GM18873 (cell line): Measurements from ENCODE around the gene MED13.

ENCODE experiments used
- ATAC-seq: cut with Tn5 transposase; IDR thresholded peaks from one replicate; pipeline ENCODE4 v1.9.1; 2021; ENCODE audit warnings: mild to moderate bottlenecking, moderate library complexity, moderate number of reproducible peaks; ENCODE audit not compliant: unreplicated experiment, low FRiP score

Gene MED13

GRCh38 chr17:62064791-62065563 lies at the start of gene MED13:
Gene MED13, minus strand, starts transcription at chr17:62065278. Its CDS starts 73 bp downstream, at chr17:62065205.
- ATAC-seq = no peak

GRCh38 chr17:62112229-62112628 lies 47.2 kb upstream of the MED13 start:
- no peak for ATAC-seq

DNA sequence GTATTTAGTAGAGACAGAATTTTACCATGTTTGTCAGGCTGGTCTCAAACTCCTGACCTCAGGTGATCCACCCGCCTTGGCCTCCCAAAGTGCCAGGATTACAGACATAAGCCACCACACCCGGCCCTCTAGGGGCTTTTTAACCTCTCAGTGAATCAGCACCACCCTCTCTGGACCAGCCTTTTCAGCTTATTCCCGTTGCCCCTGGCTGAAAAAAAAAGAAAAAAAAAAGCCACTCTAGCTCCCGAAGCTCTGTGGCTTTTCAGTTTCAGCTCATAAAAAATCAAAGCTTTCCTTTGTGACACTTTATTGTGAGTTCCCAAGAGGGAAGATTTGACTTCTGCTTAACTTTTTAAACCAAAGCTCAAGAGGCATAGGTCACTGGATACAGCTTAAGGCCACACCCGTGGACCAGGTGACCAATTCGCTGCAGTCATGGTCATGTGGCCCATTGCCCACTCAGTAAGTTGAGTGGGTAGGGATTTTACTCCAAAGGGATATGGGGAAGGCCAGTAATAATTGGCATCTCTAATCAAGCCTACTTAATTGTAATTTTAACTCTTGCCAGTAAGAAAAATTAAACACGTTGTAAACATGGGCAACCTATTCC lies 46.6 kb upstream of the MED13 start:
- no peak for ATAC-seq

GRCh38 chr17:62110923-62111484 lies 45.9 kb upstream of the MED13 start:
- no peak for ATAC-seq

DNA sequence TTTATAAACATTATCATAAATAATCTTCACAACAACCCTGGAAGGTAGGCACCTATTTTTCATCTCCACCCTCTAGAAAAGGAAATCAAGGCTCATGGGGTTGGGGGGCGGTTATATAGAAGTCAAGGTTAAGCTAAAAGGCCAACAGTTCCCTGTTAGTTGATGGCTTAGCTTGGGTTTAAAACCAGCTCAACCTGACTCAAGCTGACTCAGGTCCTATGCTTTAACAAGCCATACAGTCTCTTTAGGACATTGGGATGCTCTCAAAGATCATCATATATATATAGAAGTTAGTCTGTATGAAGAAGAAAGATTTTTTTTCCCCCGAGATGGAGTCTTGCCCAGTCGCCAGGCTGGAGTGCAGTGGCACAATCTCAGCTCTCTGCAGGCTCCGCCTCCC lies 44.8 kb upstream of the MED13 start:
- ATAC-seq = no peak

DNA sequence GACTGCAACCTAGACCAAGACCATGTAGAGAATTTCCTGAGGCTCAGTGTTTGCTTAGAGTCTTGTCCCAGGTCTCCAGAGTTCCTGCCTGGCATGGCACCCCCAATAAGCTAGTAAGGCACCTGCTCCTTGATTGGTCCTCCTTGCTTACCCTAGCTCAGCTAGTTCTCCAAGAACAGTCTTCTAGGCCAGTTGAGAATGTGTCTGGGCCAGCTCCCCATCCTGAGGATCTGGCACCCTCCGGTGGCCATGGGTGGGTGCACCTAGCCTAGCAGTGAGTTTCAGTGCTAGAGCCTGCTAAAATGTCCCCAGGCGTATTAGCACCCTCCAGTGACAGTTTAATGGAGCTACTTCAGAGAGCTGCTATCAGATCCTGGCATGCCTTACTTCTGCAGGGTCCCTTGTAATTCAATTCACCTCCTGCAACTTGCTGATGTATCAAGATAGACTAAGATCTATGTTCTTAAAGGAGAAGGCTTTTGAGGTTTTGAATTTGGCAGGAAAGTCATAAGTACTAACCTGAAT lies 44.4 kb upstream of the MED13 start:
- ATAC-seq = peak; percentile 95

GRCh38 chr17:62105861-62106260 lies 40.8 kb upstream of the MED13 start:
- no peak for ATAC-seq

DNA sequence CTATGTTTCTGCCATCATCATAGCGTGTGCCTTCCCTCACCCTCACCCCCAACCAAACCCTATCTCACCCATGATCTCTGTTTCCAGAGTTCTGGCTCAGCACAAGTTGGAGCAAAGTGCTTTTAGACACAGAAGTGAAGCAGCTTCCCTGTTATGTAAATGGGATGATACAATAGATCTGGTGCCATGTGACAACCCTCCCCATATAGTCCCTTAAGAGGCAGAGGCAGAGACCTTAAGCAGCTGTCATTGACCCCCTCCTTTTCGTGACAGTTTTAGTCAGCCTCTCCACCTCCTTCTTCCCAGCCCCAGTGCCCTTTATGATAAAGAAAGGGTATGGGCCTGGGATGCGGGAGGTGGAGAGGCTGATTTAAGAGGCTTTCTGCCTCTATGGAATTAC lies 40.3 kb upstream of the MED13 start:
- no peak for ATAC-seq

DNA sequence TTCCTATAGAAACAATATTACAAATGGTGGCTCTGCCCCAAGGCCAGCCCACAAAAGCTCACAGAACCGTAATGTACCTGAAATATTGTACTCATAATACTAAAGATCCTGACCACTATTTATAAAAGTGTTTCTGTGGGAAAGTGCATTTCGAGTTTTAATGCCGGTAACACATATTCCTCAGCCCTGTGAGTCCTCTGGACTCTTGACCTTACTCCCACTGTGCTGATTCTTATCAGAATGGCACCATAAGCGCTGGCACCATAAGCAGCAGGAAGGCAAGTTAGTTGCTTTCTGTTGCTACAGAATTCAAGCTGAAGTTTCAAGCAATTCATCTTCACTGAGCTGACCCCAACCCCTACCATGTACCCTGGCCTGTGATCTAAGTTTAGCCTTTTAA lies 36.4 kb upstream of the MED13 start:
- ATAC-seq = no peak

DNA sequence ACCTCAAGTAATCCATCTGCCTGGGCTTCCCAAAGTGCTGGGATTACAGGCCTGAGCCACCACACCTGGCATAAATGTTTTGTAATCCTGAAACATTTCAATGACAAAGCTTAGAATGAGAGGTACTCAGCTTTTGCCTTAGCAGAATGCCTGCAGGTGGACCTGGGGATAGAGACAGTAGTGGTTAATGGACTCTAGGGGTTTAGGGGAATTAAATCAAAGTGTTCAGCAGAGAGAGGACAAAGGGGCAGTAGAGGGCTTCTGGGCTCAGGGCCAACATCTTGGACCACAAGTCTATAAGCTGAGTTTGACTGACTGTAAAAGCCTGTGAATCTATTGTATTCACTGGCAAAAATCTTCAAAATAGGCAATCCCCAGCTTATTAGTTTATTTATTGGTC lies 36.0 kb upstream of the MED13 start:
- no peak for ATAC-seq

DNA sequence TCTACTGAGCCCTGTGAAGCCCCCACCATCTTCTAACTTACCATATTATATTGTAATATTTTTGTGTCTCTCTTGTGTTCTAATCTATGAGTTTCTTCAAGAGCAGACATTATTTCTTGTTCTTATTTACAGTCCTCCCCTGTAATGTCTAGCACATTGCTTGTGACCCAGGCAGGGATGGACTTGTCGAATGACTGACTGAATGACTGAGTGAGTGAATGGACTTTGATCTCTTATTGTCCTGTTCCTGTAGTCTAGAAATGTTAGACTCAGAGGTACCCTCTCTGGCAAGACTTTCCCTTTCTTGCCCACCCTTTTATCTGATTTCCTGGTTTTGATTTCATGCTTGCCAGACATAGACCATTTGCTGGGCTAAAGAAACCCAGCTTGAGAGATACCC lies 35.0 kb upstream of the MED13 start:
- no peak for ATAC-seq

DNA sequence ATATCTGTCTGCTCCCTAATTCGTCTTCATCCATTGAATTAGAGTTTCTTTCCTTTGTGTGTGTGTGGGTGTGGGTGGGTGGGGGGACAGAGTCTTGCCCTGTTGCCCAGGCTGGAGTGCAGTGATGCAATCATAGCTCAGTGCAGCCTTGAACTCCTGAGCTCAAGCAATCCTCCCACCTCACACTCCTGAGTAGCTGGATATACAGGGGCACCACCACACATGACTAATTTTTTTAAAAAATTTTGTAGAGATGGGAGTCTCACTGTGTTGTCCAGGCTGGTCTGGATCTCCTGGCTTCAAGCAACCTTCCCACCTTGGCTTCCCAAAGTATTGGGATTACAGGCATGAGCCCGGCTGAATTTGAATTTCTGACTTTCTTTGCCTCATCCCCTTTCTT lies 34.5 kb upstream of the MED13 start:
- ATAC-seq = no peak

DNA sequence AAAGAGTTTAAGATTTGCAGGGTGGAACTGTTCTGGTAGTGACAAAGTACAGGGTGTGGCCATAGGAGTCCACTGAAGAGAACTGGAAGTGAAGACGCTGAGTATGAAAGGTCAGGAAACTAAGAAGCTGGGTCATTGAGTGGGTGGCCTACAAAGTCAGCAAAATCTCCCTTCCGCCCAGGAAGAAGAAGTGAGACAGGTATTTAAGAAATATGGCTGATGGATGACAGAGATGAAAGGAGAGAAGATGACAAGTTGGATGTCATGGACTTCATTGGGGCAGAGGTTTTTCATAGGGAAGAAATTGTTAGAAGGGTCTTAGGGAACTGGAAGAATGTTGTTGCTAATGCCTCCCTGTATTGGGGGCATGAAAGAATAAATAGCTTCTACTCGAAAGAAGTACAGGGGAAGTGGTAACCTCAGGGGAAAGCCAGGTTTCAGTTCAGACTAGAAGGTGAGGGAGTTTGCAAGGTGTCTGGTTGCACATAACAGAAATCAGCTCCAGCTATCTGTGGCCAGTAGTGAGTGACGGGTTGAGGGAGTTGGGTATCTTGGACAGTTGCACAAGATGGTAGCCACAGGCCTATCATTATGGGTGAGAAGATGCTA lies 33.6 kb upstream of the MED13 start:
- peak; percentile 80 for ATAC-seq

- ATAC-seq = no peak
These were observed 31.3 kb upstream of the MED13 start for GRCh38 chr17:62096401-62096670.

GRCh38 chr17:62094175-62094574 lies 29.1 kb upstream of the MED13 start:
- ATAC-seq = no peak

DNA sequence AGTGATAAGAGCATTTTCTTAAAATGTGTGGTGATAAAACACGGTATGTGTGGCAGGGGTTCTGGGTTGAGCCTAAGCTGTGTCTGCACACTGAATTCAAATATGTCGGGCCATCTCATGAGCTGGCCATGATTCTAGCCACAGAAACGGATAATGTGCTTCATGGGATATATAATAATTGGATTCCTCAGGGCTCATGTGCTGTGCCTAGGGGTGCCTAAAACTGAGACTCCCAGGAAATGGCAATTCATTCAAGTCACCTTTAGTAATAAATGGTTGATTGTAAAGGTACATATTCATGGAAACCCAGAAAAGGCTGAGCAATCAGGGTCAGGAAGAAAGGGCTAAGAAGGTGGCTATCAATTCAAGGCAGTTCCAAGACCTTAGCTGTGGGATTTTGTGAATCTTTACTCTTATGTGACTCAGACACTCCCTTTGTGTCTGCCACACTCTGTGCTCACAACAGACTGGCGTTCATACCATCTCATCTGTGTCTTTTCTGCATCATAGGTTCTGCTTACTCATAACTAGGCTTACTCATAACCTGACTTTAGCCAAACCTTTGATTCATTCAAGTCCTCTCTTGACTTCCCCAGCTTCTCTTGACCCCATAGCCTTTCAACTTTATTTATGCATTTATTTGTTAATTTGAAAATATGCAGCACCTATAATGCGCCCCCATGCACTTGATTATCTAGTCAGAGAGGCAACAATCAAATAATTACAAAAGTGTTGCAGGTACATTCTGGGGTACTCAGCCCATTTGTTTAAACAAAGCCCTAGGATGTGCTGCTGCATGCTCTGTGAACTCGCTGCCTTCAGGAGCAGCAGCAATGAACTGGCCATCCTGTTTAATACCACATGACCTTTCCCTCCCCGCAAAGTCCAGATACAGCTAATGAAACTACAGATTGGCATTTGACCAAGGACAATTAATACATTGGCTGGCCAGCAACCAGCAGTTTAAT lies 28.4 kb upstream of the MED13 start:
- ATAC-seq = peak; percentile 95

- ATAC-seq = no peak
These were observed 27.7 kb upstream of the MED13 start for GRCh38 chr17:62092784-62093183.

- ATAC-seq = no peak
These were observed 26.7 kb upstream of the MED13 start for GRCh38 chr17:62091804-62092203.

- no peak for ATAC-seq
These were observed 25.8 kb upstream of the MED13 start for GRCh38 chr17:62090868-62091267.

GRCh38 chr17:62090021-62090824 lies 25.1 kb upstream of the MED13 start:
- ATAC-seq = no peak
